Sigmoid colon (tissue), 7 donors: ENCODE measurements around the gene RPS27. TPM values are rescaled to one million over a fixed set of nuclear protein-coding genes. Genes with fewer than 3 reads are reported as not detected.
"Not testable (repeated sequence)": the region's sequence is repeated elsewhere in the genome, so short reads cannot be mapped to it uniquely, and the experiment has no call there.

ENCODE experiments used
- DNase-seq: peaks from one replicate; pipeline ENCODE4 v3.0.0-alpha.2; 2019
- H3K27ac ChIP-seq, 4 donors: fragments of 200-600 bp; sonication (generic); one replicate each; pipeline ENCODE4 v1.5.1; 2016 to 2019; ENCODE audit warnings: mild to moderate bottlenecking in 1 of 4
- H3K27me3 ChIP-seq, 3 donors: fragments of 200-600 bp; sonication (generic); one replicate each; pipeline ENCODE4 v1.5.1; 2019; ENCODE audit warnings: mild to moderate bottlenecking in 1 of 3
- H3K36me3 ChIP-seq, 4 donors: fragments of 200-600 bp; sonication (generic); one replicate each; pipeline ENCODE4 v1.5.1; 2016 to 2019
- H3K4me1 ChIP-seq, 4 donors: fragments of 200-600 bp; sonication (generic); one replicate each; pipeline ENCODE4 v1.5.1; 2017 to 2019
- H3K4me3 ChIP-seq, 4 donors: fragments of 200-600 bp; sonication (generic); one replicate each; pipeline ENCODE4 v1.5.1; 2017 to 2019; ENCODE audit warnings: mild to moderate bottlenecking in 2 of 4, moderate library complexity in 1 of 4
- H3K9me3 ChIP-seq, 4 donors: fragments of 200-600 bp in 3 of 4; sonication (generic) in 3 of 4; one replicate each; pipeline versions ENCODE4 v1.5.1 to v1.6.1; 2013 to 2019
- CTCF ChIP-seq, 4 experiments: fragments of 450-650 bp in 3 of 4; fragments of 200-600 bp in 1 of 4; IDR thresholded peaks; one replicate each; pipeline ENCODE4 v1.5.1; 2016 to 2019; ENCODE audit warnings: antibody characterized with exemption in 4 of 4, mild to moderate bottlenecking in 3 of 4, moderate library complexity in 2 of 4
- EP300 ChIP-seq, 4 donors: sonication (generic); formaldehyde crosslinking; IDR thresholded peaks; one replicate each; pipeline ENCODE4 v1.6.1; 2017; ENCODE audit warnings: antibody characterized with exemption in 4 of 4
- POLR2A ChIP-seq, 2 donors: fragments of 450-650 bp; IDR thresholded peaks; one replicate each; pipeline ENCODE4 v1.6.1; 2016; ENCODE audit warnings: antibody characterized with exemption in 2 of 2, mild to moderate bottlenecking in 2 of 2, moderate library complexity in 2 of 2
- POLR2AphosphoS5 ChIP-seq, 4 donors: sonication (generic); formaldehyde crosslinking; IDR thresholded peaks; one replicate each; pipeline ENCODE4 v1.6.1; 2017; ENCODE audit warnings: antibody characterized with exemption in 4 of 4
- WGBS, 2 donors: extraction: QIAGEN DNeasy Blood & Tissue Kit; methylation state at CpG; one replicate each; pipeline ENCODE4 v1.1.7; 2013; 5-methylcytosine and 5-hydroxymethylcytosine counted together
- intact Hi-C: fragments of 100-400 bp; cut with DNase I; formaldehyde crosslinking; loops from one replicate; pipeline ENCODE4 v1.15.1; 2023
- polyA plus RNA-seq, 3 donors: library from polyadenylated mRNA; stranded (reverse); fragments of 200-250 nt; gene quantifications; one replicate each; pipeline ENCODE4 v1.2.3, GENCODE V29; 2013
- total RNA-seq, 4 donors: library from RNA; depleted of rRNA; stranded (reverse); fragments of >200 nt; gene quantifications; one replicate each; pipeline ENCODE4 v1.1.0, GENCODE V29; 2016
- donor health status: healthy with polysubstance abuse.
- donor health status: Bipolar disorder and iron deficiency.
- donor health status: healthy.

RPS27 gene
- total and polyA plus RNA-seq, 7 donors = 1,466 to 20,490 (median 4,347) TPM

GRCh38 chr1:153991151-153991630 lies 629 bp downstream of the RPS27 start:
- WGBS, 2 donors = 1 to 11% methylated on average over 9 of the region's 9 CpGs
- Histone ChIP-seq H3K9me3 (no peaks in the 10 kb centered on the region), H3K36me3 (peaks cover 11 to 47% (median 20%) of the 10 kb centered on the region in 4 donors), H3K4me3 (peak overlapping the region; percentile 72 to 96 (median 80)), H3K27ac (peak overlapping the region; percentile 90 to 95 (median 92)), H3K27me3 (no peaks in the 10 kb centered on the region), H3K4me1 (peaks cover 0 to 43% (median 39%) of the 10 kb centered on the region in 4 donors)
- no peak for DNase-seq
- TF ChIP-seq POLR2A (IDR thresholded peaks at IDR 0.05) (no peak), POLR2AphosphoS5 (IDR thresholded peaks at IDR 0.05) (no peak), EP300 (IDR thresholded peaks at IDR 0.05) (no peak), CTCF (IDR thresholded peaks at IDR 0.05) (no peak)
- intact Hi-C loops = loop anchor here (2.0 kb wide), 1 partner anchor 68 kb away; the partner anchor contains the start of gene GATAD2B

- intact Hi-C loops = loop anchor here (2.0 kb wide), 1 partner anchor 69 kb away; the partner anchor contains the start of gene GATAD2B
- Histone ChIP-seq H3K4me3 (peak overlapping the region; percentile 72 to 96 (median 80)), H3K27me3 (no peaks in the 10 kb centered on the region), H3K27ac (peak overlapping the region; percentile 90 to 95 (median 92)), H3K9me3 (no peaks in the 10 kb centered on the region), H3K36me3 (peaks cover 11 to 47% (median 20%) of the 10 kb centered on the region in 4 donors), H3K4me1 (peaks cover 0 to 38% (median 37%) of the 10 kb centered on the region in 4 donors)
- no peak for TF ChIP-seq CTCF (IDR thresholded peaks at IDR 0.05)
- DNase-seq = no peak
- WGBS, 2 donors = 76 to 77% methylated on average over 2 of the region's 2 CpGs
Measured at GRCh38 chr1:153991806-153992205, 1.2 kb downstream of the RPS27 start.

GRCh38 chr1:153995202-153995601 lies 4.6 kb downstream of the RPS27 start:
- Histone ChIP-seq H3K36me3 (peaks cover 11 to 47% (median 20%) of the 10 kb centered on the region in 4 donors), H3K4me1 (peaks cover 0 to 29% (median 27%) of the 10 kb centered on the region in 4 donors), H3K27ac (peak overlapping the region in 1 of 4 donors; percentile 30), H3K27me3 (no peaks in the 10 kb centered on the region), H3K4me3 (no peak overlapping the region), H3K9me3 (no peaks in the 10 kb centered on the region)
- DNase-seq = no peak
- WGBS, 2 donors = 81 to 97% methylated on average over 3 of the region's 3 CpGs
- TF ChIP-seq CTCF (IDR thresholded peaks at IDR 0.05) (no peak), POLR2AphosphoS5 (IDR thresholded peaks at IDR 0.05) (peak in 1 of 4 donors; percentile 8), POLR2A (IDR thresholded peaks at IDR 0.05) (no peak), EP300 (IDR thresholded peaks at IDR 0.05) (no peak)
- intact Hi-C loops = no loop called here

DNA sequence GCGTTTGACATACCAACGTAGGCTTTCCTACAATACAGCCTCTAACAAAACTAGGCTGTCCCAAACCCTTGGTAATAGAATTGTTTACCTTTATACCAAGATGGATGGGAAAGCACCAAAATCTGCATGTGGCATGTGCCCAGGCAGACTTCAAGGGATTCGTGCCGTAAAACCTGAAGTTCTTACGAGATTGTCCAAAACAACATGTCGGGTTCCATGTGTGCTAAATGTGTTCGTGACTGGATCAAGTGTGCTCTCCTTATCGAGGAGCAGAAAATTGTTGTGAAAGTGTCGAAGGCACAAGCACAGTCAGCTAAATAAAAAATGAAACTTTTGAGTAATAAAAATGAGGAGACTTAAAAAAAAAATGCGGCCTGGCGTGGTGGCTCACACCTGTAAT lies 5.1 kb downstream of the RPS27 start:
- TF ChIP-seq CTCF (IDR thresholded peaks at IDR 0.05) (no peak), EP300 (IDR thresholded peaks at IDR 0.05) (no peak), POLR2A (IDR thresholded peaks at IDR 0.05) (no peak)
- Histone ChIP-seq H3K27me3 (no peaks in the 10 kb centered on the region), H3K4me1 (peaks cover 0 to 27% (median 26%) of the 10 kb centered on the region in 4 donors), H3K36me3 (peaks cover 11 to 47% (median 20%) of the 10 kb centered on the region in 4 donors), H3K27ac (peak overlapping the region in 1 of 4 donors; percentile 30), H3K9me3 (no peaks in the 10 kb centered on the region), H3K4me3 (no peak overlapping the region)
- intact Hi-C loops = no loop called here
- DNase-seq = no peak
- 94 to 97% methylated on average over 11 of the region's 11 CpGs for WGBS, 2 donors

GRCh38 chr1:153996882-153997281 lies 6.3 kb downstream of the RPS27 start:
- H3K27me3 ChIP-seq, H3K27ac ChIP-seq, intact Hi-C loops, DNase-seq, H3K4me3 ChIP-seq, H3K9me3 ChIP-seq: not testable (repeated sequence)
- WGBS, 2 donors = 93 to 95% methylated on average over 10 of the region's 10 CpGs
- H3K4me1 ChIP-seq = peaks cover 0 to 20% (median 18%) of the 10 kb centered on the region in 4 donors
- peaks cover 8 to 43% (median 18%) of the 10 kb centered on the region in 4 donors for H3K36me3 ChIP-seq
